GM19023 (cell line): ENCODE results near the gene UGGT1.

Experiments
- ATAC-seq: cut with Tn5 transposase; IDR thresholded peaks from one replicate; pipeline ENCODE4 v1.9.1; 2021; ENCODE audit warnings: mild to moderate bottlenecking, moderate library complexity; ENCODE audit not compliant: unreplicated experiment

The UGGT1 gene

GRCh38 chr2:128090945-128091725, at the start of gene UGGT1:
UGGT1 (plus strand) TSS chr2:128091200; CDS start chr2:128091358, 158 bp downstream.
- peak; percentile 96 for ATAC-seq

- no peak for ATAC-seq
These were observed 49.4 kb upstream of the UGGT1 start for GRCh38 chr2:128041561-128041960.

GRCh38 chr2:128043041-128043440, 48.0 kb upstream of the UGGT1 start:
- no peak for ATAC-seq

- no peak for ATAC-seq
These were observed 37.7 kb upstream of the UGGT1 start for GRCh38 chr2:128053331-128053730.

GRCh38 chr2:128054104-128054885, 36.7 kb upstream of the UGGT1 start:
- no peak for ATAC-seq

GRCh38 chr2:128057334-128057733, 33.7 kb upstream of the UGGT1 start:
- no peak for ATAC-seq

- ATAC-seq: no peak
These were observed 32.9 kb upstream of the UGGT1 start for GRCh38 chr2:128058114-128058513.

GRCh38 chr2:128062571-128062970, 28.4 kb upstream of the UGGT1 start:
- ATAC-seq: no peak

GRCh38 chr2:128064353-128064752, 26.6 kb upstream of the UGGT1 start:
- ATAC-seq: no peak

GRCh38 chr2:128069769-128070168, 21.2 kb upstream of the UGGT1 start:
- no peak for ATAC-seq

GRCh38 chr2:128073278-128073677, 17.7 kb upstream of the UGGT1 start:
- ATAC-seq: no peak

GRCh38 chr2:128076461-128077106, 14.4 kb upstream of the UGGT1 start:
- ATAC-seq: no peak

- ATAC-seq: no peak
These were observed 6.2 kb upstream of the UGGT1 start for GRCh38 chr2:128084757-128085156.

- ATAC-seq: no peak
These were observed 4.8 kb upstream of the UGGT1 start for GRCh38 chr2:128086244-128086643.

- ATAC-seq: no peak
These were observed 440 bp upstream of the UGGT1 start for GRCh38 chr2:128090575-128090944.

- no peak for ATAC-seq
These were observed 703 bp downstream of the UGGT1 start for GRCh38 chr2:128091726-128092080.

GRCh38 chr2:128092656-128093055, 1.7 kb downstream of the UGGT1 start:
- no peak for ATAC-seq

GRCh38 chr2:128093762-128094161, 2.8 kb downstream of the UGGT1 start:
- no peak for ATAC-seq

- no peak for ATAC-seq
These were observed 4.2 kb downstream of the UGGT1 start for GRCh38 chr2:128095201-128095600.

GRCh38 chr2:128103407-128103806, 12.4 kb downstream of the UGGT1 start:
- no peak for ATAC-seq

GRCh38 chr2:128105072-128105471, 14.1 kb downstream of the UGGT1 start:
- ATAC-seq: no peak

- no peak for ATAC-seq
These were observed 17.2 kb downstream of the UGGT1 start for GRCh38 chr2:128108166-128108565.
